GM12892 (cell line): ENCODE results near the gene THADA.

Source experiments
- POLR2A ChIP-seq: IDR thresholded peaks from 2 replicates; pipeline ENCODE4 v1.6.1; 2011; ENCODE audit warnings: low read depth, low read length, control low read depth
- POLR2AphosphoS5 ChIP-seq: IDR thresholded peaks from 2 replicates; pipeline ENCODE4 v1.6.1; 2011; ENCODE audit warnings: low read depth, low read length, control low read depth

- no peak for TF ChIP-seq POLR2A
- TF ChIP-seq POLR2AphosphoS5 = no peak
Measured at GRCh38 chr2:43269706-43270105, 326.1 kb downstream of the THADA start.
